ENCODE data around the gene CACFD1.

DNA sequence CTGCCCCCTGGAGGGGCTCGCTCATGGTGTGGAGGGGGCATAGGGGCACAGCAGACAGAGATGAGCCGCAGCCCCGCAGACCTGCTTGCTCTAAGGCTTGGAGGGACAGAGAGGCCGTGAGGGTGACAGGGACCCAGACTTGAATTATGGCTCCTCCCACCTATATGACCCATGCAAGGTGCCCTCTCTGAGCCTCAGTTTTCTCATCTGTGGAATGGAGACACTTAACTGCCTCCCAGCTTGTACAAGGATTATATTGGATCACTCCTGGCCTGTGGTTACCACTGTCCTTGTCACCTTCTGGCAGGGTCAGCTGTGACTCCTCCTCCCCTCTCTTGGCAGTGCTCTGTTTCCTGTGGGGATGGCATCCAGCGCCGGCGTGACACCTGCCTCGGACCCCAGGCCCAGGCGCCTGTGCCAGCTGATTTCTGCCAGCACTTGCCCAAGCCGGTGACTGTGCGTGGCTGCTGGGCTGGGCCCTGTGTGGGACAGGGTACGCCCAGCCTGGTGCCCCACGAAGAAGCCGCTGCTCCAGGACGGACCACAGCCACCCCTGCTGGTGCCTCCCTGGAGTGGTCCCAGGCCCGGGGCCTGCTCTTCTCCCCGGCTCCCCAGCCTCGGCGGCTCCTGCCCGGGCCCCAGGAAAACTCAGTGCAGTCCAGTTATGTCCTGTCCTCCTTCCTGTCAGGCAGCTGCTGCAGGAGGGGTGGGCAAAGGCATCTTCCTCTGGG lies 4.7 kb upstream of the CACFD1 start:
- TF ChIP-seq, protein P1, sequence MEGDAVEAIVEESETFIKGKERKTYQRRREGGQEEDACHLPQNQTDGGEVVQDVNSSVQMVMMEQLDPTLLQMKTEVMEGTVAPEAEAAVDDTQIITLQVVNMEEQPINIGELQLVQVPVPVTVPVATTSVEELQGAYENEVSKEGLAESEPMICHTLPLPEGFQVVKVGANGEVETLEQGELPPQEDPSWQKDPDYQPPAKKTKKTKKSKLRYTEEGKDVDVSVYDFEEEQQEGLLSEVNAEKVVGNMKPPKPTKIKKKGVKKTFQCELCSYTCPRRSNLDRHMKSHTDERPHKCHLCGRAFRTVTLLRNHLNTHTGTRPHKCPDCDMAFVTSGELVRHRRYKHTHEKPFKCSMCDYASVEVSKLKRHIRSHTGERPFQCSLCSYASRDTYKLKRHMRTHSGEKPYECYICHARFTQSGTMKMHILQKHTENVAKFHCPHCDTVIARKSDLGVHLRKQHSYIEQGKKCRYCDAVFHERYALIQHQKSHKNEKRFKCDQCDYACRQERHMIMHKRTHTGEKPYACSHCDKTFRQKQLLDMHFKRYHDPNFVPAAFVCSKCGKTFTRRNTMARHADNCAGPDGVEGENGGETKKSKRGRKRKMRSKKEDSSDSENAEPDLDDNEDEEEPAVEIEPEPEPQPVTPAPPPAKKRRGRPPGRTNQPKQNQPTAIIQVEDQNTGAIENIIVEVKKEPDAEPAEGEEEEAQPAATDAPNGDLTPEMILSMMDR (IDR thresholded peaks at IDR 0.05): no peak
- no peak for TF ChIP-seq POLR2A (IDR thresholded peaks at IDR 0.05)

Data from heart left ventricle (tissue), 13 donors.